ENCODE measurements around the gene CCR2.
"Not testable (repeated sequence)": the region's sequence is repeated elsewhere in the genome, so short reads cannot be mapped to it uniquely, and the experiment has no call there.

Gene CCR2

DNA sequence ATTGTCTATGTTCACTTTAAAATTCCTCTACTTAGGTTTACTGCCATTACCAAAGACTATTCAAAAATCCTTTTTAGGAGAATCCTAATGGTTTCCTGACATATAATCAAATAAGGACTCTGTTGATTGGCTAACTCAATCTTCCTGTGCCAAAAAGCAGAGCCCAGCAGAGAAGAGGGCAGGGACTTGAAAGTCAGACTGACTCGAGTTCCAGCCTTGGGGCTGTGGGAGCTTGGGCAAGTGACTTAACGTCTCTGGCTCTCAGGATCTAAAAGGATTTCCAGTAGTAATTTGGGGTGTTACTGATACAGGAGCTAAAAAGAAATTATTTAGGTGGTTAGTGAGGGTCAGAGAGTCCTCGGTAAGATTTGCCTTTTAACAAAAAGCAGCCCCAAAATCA lies 27.7 kb downstream of the CCR2 start:
- no peak for DNase-seq

DNA sequence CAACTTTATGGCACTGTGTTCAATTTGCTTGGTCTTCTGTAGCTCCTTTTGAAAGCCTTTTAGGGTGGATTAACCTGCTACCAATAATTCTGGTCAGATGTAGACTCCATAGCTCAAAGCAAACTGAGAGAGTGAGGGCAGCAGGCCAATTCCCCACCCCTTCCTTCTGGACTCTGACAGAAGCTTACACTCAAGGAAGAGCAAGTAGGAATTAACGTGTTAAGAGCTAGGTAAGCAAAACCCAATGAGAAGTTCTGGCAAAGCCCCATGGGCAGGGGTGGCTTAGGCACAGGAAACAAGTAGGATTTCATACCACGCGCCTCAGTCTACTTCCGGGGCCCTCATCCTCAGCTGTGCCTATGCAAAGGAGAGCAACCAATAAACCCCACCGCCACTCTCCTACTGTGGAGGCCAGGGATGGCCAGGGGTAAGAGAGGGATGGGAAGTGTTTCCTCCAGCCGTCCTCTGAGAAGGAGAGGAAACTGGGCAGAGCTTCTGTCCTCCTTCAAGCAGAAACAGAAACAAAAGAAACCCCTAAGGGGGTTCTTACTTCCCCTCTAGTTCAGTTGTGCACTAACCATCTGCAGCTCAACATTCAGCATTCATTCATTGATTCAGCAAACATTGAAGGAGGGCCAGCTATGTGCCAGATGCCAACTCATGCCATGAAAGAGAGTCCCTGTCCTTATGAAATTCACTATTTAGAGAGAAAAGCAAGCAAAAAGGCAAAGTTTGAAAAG lies 29.5 kb downstream of the CCR2 start:
- no peak for DNase-seq

DNA sequence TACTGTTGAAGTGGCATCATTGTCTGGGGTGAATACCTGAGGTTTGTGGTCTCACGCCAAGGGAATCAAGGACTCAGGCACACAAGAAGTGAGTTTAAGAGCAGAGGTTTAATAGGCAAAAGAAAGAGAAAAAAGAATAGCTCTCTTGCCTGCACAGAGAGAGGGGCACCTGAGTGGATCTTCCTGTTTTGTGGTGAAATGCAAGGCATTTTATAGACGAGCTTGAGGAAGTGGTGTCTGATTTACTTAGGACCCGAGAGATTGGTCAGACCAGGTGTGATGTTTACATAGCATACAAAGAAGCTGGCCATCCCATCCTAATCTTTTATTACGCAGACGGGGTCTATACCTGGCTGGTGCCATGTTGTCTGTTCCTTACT lies 30.0 kb downstream of the CCR2 start:
- DNase-seq: no peak

DNA sequence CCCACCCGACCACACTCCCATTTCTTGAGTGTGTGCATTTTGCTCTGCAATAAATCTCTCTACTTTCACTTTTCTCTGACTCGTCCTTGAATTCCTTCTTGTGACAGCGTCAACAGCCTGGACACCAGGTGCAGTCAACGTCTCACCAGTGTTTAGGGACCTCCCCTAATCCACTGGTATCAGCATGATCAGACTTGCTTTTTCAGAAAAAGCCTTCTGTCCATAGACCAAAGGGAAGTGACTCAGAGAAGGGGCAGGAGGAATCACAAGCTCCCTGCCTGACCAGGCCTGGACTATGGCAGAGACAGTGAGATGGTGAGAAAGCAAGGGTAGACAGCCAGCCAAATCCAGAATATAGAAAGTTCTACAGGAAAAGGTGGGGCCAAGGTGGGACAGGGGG lies 32.3 kb downstream of the CCR2 start:
- no peak for DNase-seq

DNA sequence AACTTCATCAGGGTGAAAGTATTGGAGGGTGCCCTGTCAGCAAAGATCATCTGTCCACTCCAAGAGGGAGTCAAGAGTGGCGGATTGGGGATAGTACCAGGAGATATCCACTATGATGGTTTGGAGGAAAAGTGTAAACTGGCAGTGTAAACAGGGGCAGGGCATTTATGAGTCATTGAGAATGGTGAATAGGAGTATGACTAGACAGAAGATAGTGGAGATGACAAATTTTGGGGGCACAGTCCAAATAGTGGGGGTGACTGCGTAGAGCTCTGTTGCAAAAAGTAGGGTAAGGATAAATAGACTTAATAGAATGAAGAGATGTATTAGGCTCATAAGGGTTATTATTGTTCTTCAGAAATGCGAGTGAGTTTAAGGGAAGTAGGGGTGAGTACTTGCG lies 34.9 kb downstream of the CCR2 start:
- DNase-seq: not testable (repeated sequence)

DNA sequence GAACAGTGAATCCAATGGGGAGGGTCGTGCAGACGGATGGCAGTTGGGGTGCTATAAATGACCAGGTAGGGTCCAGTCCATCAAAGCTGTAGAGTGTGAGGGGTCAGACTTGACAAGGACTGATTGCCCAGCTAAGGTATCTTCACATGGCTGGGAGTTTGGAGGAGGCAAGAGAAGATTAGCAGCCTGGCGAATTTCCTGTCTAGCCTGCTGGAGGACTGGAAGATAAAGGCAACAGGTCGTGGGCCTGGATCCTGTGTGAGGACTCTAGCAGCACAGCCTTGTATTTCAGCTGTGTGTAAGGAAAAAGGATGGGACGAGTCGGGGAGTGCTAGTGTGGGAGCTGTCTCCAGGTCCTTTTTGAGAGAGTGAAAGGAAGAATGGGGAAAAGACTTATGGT lies 35.4 kb downstream of the CCR2 start:
- no peak for DNase-seq

DNA sequence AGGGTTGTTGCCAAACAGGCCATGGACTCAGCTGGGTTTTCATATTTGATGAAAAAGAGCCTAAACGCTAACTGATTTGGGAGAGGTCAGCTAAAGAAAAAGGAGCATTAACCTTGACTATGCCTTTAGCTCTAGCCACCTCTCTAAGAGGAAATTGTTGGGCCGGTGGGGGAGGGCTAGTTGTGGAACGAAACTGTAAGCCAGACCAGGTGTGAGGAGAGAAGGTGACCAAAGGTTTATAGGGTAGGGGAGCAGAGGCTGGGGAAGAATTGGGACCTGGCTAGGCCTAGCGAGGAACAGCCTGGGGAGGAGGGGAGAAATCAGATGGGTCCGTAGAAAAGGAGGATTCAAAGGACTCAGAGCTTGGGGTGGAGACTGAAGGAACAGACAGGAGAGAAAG lies 37.6 kb downstream of the CCR2 start:
- DNase-seq: not testable (repeated sequence)

DNA sequence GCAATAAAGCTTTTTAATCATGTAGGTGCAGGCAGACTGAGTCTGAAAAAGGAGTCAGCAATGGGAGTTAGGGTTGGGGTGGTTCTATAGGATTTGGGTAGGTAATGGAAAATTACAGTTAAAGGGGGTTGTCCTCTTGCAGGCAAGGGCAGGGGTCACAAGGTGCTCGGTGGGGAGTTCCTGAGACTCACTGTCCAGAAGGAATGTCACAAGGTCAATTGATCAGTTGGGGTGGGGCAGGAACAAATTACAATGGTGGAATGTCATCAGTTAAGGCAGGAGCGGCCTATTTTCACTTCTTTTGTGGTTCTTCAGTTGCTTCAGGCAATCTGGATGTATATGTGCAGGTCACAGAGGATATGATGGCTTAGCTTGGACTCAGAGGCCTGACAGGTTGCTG lies 39.1 kb downstream of the CCR2 start:
- DNase-seq: no peak

DNA sequence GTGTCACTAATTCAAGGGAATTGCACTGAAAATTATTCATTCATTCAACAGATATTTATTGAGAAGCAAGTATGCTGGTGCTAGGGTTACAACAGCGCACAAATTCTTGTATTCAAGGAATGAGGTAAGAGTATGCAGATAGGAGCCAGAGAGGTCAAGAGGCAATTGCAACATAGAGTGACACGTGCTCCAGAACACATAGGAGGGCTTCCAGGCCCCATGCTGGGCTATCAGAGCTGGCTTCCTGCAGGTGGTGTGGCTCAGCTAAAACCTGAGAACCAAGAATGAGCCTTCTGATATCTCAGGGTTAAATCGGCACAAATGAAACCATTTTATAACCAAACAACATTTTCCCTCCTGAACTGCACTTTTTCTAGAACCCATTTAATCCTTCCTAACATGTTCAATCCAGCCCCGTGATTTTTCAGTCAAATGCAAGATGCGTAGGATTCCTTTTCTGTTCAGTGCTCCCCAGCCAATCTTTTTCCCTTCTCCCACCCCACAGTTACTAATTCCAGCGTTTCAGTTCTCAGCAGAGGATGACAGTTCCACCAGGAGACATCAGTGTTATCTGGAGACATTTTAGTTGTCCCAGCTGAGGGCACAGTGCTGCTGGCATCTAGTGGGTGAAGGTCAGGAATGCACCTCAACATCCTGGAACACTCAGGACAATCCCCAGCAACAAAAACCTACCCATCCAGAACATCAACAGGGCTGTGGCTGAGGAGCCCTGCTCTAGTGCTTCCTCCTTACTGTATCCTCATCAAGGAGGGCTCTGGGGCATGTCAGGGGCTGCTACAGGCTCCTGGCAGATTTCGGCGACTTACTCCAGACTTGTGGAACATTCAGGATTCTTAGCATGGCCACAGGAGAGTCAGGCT lies 39.9 kb downstream of the CCR2 start:
- DNase-seq: no peak

DNA sequence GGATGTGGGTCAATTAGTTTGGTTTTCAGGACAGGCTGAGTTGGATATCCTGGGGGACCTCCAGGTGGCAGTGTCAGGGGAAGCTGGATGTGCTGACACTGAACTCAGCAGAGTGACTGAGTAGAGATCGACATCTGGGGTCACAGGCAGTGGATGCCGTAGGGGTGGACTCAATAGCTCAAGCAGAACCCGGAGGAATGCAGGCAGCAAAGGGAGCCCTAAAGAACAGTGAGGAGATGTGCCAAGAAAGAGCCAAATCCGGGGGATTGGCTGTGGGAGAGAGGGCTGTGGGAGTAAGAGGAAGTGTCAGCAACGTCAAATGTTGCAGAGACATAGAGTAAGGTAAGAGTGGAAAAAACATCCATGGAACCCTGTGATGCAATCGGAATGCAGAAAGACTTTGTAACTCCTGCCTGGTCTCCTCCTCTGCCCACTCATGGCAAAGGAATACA lies 41.3 kb downstream of the CCR2 start:
- no peak for DNase-seq

DNA sequence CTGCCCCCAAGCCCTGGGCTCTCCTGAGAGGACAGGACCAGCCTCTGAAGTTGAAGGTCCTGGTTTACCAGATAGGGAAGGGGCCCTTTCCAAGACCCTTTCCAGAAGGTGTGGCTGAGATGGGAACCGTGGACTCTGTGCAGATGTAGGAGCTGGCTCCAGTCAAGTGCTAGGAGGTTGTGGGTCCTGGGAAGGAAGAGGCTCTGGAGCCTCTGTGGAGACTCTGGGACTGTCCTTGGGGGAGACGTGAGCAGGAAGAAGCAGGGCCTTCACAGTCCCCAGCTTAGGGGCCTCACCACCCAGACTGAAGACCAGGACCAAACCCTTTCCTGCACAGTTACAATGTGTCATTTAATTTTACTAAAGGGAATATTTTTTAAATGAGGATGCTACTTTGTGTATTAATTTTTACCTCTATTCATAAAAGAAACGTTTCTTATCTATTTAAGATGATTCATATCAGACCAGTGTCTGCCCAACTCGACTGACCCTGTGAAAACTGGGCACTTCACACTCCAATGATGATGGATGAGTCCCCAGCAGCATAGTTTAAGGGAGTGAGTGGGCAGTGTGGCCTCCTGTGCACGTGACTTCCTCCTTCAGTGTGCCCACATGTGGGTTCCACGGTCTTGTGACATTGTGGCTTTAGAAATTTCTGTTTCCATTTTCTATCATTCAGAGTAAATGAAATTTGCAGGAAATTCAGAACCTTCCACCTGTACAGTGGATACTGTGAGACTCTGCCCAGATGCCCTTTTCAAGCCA lies 42.0 kb downstream of the CCR2 start:
- DNase-seq: no peak

DNA sequence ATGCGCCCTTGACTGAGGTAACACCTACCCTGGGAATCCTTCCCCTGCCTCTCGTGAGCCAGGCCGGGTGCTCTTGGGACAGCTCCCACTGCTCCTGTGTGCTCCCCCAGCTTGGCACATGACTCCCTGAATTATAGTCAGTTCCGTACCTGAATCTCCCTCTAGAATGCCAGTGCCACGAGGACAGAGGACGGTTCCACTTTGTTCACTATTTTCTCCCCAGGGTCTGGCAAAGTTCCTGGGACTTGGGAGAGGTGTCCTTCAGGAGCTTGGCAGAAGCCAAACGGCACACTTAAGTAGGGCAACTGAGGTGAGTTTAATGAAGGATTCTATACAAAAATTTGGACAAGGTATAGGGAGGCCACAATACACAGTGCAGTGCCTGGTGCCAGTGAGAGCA lies 43.2 kb downstream of the CCR2 start:
- no peak for DNase-seq

DNA sequence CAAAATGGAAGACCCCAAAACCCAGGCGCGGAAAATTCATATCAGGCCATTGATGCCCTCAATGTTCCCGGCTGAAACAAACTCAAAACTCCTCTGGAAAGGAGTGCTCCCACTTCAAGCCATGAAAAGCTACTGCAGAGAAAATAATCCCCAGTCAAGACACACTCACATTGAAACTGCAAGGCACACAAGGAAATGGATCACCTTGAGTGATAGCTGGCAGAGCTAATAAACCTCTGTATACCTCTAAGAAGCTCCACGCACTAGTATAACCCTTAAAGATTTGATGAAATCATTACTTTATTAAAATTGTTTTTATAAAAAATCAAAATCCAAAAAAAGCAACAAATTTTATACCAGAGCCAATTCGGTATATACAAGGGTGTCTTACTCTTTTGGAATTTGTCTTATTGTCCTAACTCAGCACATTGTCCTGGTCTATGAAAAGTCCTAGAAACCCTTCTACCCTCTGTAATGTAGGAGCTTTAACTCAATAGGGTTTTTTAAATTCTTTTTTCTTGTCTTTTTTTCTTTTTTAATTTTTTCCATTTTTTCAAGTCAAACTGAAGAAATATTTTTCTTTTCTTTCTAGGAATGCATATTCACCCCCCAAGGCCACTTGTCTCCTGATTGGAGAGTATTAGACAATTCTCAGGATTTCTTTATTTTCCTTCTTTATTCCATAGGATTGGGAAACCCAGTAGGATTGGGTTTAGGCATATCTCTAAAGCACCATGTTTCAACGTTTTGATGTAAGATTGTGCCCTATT lies 44.5 kb downstream of the CCR2 start:
- DNase-seq: no peak

DNA sequence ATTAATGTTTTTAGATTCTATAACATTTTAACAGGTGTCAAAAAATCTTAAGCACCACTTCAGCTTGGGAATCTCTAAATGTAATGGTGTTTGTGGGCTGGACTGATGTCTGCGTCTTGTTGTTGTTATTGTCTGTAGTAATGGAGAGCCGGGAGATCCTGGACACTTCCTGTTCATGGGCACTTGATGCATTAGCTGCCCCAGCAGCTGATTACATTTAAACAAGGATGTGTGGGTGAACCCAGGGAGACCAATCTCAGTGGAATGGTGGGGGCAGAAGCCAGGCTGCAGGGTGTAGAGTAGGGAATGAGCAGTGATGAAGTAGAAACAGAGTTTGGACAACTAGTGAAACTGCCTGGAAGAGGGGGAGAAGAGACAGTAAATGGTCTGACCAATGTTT lies 45.2 kb downstream of the CCR2 start:
- DNase-seq: no peak

DNA sequence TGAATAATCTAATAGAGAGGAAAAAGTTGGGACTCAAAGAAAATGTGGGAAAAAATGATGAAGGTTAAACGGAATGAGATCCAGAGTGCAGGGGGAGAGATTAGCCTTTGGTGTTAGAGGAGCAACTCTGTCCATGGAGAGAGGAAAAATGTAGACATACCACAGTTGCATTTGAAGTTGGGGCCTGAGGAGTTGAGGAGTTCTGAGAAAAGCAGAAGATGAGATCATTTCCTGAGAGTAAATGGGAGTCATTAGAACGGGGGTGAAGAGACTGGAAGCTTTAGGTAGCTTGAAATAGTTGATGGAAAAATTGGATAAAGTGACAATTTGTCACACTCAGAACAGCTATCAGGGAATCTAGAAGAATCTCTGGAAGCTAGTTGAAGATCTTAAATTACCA lies 45.6 kb downstream of the CCR2 start:
- DNase-seq: no peak

DNA sequence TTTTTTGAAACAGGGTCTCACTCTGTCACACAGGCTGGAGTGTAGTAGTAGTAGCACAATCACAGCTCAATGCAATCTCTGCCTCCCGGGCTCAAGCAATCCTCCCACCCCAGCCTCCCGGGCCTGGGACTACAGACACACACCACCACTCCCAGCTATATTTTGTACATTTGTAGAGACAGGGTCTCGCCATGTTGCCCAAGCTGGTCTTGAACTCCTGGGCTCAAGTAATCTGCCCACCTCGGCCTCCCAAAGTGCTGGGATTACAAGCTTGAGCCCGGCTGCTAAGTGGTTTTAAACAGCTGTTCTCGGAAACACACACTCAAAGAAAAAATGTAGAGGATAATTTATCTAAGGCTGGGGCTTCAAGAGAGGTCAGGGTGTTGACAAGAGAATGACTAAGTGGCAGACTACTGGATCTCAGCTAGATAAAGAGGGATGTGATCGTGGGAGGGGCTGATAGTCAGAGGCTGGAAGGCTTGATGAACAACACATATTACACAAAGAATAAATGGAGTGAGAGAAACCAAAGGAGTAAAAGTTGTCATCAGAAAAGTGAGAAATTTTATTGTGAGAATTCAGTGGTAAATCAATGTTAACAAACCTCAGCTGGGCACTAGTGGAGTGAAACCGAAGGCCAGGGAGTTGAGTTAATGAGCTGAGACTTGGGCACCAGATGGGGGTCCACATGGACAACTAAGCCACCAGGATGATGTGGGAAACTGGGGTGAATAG lies 46.3 kb downstream of the CCR2 start:
- no peak for DNase-seq

DNA sequence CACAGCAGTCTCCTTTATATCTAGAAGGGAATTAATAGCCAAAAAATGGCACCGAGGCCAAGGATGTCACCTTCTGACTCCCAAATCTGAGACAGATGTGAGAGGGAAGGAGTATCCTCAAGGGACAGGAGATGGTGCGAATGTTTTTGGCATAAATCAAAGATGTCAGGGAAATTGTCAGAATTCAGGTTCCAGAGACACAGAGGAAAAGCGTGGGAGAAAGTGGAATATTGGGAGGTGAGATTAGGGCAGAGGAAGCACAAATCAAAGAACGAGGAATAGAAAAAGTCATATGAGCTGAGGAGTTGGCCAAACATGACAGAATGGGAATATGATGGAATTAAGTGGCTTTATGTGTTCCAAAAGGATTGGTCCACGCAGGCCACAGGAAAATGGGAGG lies 46.9 kb downstream of the CCR2 start:
- no peak for DNase-seq

DNA sequence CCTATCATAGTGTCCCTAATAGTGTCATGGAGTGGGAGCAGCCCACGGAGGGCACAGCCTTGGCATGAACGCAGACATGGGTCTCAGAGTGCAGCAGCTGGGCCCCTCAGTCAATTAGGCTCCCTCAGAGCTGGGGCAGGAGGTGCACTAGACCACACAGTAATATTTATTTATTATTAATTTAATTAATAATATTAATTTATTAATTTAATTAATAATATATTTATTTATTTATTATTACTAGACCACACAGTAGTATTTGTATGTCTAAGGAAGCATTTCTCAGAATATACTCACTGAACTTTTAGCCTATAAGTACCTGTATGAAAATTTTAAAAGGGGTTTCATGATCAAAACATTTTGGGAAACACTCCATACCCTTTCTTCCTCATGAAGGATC lies 47.7 kb downstream of the CCR2 start:
- no peak for DNase-seq

DNA sequence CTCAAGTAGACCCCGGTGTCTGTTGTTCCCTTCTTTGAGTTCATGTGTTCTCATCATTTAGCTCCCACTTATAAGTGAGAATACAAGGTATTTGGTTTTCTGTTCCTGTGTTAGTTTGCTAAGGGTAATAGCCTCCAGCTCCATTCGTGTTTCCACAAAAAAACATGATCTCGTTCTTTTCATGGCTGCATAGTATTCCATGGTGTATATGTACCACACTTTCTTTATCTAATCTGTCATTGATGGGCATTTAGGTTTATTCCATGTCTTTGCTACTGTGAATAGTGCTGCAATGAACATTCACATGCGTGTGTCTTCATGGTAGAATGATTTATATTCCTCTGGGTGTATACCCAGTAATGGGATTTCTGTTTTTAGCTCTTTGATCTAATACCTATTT lies 49.0 kb downstream of the CCR2 start:
- DNase-seq: not testable (repeated sequence)

DNA sequence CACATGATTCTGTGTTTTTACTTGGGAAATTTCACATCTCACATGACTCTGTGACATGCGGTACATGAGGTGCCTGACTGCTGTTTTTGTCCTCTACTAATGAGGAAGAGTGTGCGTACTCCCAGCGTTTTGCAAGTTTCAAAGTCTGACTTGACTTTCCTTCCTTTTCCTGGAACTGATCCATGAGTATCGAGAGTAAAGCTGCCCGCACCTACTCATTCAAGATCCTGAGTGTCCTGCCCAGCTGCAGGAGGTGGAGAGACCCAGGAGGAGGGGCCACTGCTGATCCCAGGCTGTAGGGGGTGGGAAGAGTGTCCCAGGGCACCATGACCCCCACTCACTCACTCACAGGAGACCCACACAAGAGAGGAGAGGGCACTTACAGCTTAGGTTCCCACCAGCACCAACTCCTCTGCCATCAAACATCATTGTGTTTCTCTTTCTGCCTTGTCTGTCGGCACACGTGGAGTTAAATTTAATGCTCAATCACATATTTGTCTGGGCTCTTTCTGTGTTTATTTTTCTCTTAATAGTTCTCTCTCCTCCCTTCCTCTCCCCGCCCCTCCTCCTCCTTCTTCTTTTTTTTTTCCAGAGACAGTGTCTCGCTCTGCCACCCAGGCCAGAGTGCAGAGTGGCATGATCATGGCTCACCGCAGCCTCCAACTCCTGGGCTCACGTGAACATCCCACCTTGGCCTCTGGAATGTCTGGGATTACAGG lies 51.5 kb downstream of the CCR2 start:
- DNase-seq: no peak

DNA sequence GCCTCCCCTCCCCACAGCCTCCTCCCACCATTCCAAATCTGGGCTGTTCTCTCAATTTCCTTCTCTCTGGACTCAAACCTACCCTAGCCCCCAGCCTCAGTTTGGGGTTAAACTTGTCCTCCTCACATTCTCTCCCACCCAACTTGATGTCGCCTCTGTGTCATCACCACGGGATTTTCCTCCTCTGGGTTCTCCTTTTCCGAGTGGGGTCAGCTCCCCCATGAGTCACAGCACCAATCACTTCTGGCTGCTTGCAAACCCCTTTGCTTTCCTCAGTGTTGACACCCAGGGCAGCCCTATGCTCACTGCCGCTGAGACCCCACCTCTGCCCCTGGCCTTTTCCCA lies 52.5 kb downstream of the CCR2 start:
- DNase-seq: no peak
